ENCODE results near the gene CORO6. TPM values are rescaled to one million over a fixed set of nuclear protein-coding genes. Genes with fewer than 3 reads are reported as not detected.
"Not testable (repeated sequence)": the region's sequence is repeated elsewhere in the genome, so short reads cannot be mapped to it uniquely, and the experiment has no call there.

CORO6 gene
- total RNA-seq, 3 donors from 2014 or later: 6.6 to 21.3 (median 16.8) TPM

GRCh38 chr17:29653995-29654714 lies 31.4 kb upstream of the CORO6 start:
- DNase-seq (ENCODE audit: low spot score in 2 of 2): no peak
- Histone ChIP-seq H3K27ac (no peak overlapping the region), H3K4me3 (no peak overlapping the region), H3K27me3 (no peaks in the 10 kb centered on the region), H3K36me3 (no peaks in the 10 kb centered on the region), H3K4me1 (no peaks in the 10 kb centered on the region), H3K9me3 (no peaks in the 10 kb centered on the region)
- no peak for TF ChIP-seq CTCF (IDR thresholded peaks at IDR 0.05)
- TF ChIP-seq POLR2A (IDR thresholded peaks at IDR 0.05): no peak
- no peak for TF ChIP-seq POLR2AphosphoS5 (IDR thresholded peaks at IDR 0.05)
- intact Hi-C loops (cut with DNase I; ENCODE audit: low total_unique reads): no loop called here

- Histone ChIP-seq H3K9me3 (no peaks in the 10 kb centered on the region), H3K27me3 (no peaks in the 10 kb centered on the region), H3K36me3 (no peaks in the 10 kb centered on the region), H3K4me3 (no peak overlapping the region), H3K27ac (no peak overlapping the region), H3K4me1 (no peaks in the 10 kb centered on the region)
- DNase-seq (ENCODE audit: low spot score in 2 of 2): no peak
- intact Hi-C loops (cut with DNase I; ENCODE audit: low total_unique reads): no loop called here
- TF ChIP-seq POLR2A (IDR thresholded peaks at IDR 0.05) (no peak), CTCF (IDR thresholded peaks at IDR 0.05) (no peak), POLR2AphosphoS5 (IDR thresholded peaks at IDR 0.05) (no peak)
Observed at GRCh38 chr17:29652976-29653375, 30.3 kb upstream of the CORO6 start.

- DNase-seq (ENCODE audit: low spot score in 2 of 2); H3K36me3 ChIP-seq; H3K9me3 ChIP-seq; H3K4me3 ChIP-seq; H3K27ac ChIP-seq; intact Hi-C loops (cut with DNase I; ENCODE audit: low total_unique reads); H3K4me1 ChIP-seq; H3K27me3 ChIP-seq: not testable (repeated sequence)
Observed at GRCh38 chr17:29651913-29652312, 29.2 kb upstream of the CORO6 start.

- intact Hi-C loops (cut with DNase I; ENCODE audit: low total_unique reads): no loop called here
- H3K9me3 ChIP-seq: no peaks in the 10 kb centered on the region
- no peaks in the 10 kb centered on the region for H3K27me3 ChIP-seq
- peaks cover 0 to 9% of the 10 kb centered on the region in 2 donors for H3K4me1 ChIP-seq
- H3K4me3 ChIP-seq: no peak overlapping the region
- no peak overlapping the region for H3K27ac ChIP-seq
- TF ChIP-seq CTCF (IDR thresholded peaks at IDR 0.05): no peak
- TF ChIP-seq POLR2AphosphoS5 (IDR thresholded peaks at IDR 0.05): no peak
- TF ChIP-seq POLR2A (IDR thresholded peaks at IDR 0.05): no peak
- no peak for DNase-seq (ENCODE audit: low spot score in 2 of 2)
- no peaks in the 10 kb centered on the region for H3K36me3 ChIP-seq
Observed at GRCh38 chr17:29650396-29650795, 27.7 kb upstream of the CORO6 start.

- H3K4me3 ChIP-seq: no peak overlapping the region
- H3K36me3 ChIP-seq: no peaks in the 10 kb centered on the region
- no peaks in the 10 kb centered on the region for H3K27me3 ChIP-seq
- no peaks in the 10 kb centered on the region for H3K9me3 ChIP-seq
- H3K27ac ChIP-seq: no peak overlapping the region
- TF ChIP-seq POLR2A (IDR thresholded peaks at IDR 0.05) (no peak), CTCF (IDR thresholded peaks at IDR 0.05) (no peak), POLR2AphosphoS5 (IDR thresholded peaks at IDR 0.05) (no peak)
- no peak for DNase-seq (ENCODE audit: low spot score in 2 of 2)
- intact Hi-C loops (cut with DNase I; ENCODE audit: low total_unique reads): no loop called here
- peaks cover 0 to 13% of the 10 kb centered on the region in 2 donors for H3K4me1 ChIP-seq
Observed at GRCh38 chr17:29649359-29649758, 26.6 kb upstream of the CORO6 start.

Data from breast epithelium (tissue), 4 donors.